IMR-90 (cell line): ENCODE data around the gene STIM1. TPM values are rescaled to one million over a fixed set of nuclear protein-coding genes. Genes with fewer than 3 reads are reported as not detected.

Source experiments
- ATAC-seq: fragments of 200-7000 bp; cut with Tn5 transposase; 2 replicates; pipeline ENCODE4 v1.9.1; 2020; ENCODE audit warnings: low read depth, mild to moderate bottlenecking, moderate library complexity
- BruUV-seq: library from RNA; stranded (reverse); fragments of 400-500 nt; replicated peaks from 2 replicates; lab custom pipeline; 2021; lab: Mats Ljungman, UMichigan
- CTCF ChIA-PET: fragments of 300-600 bp; formaldehyde crosslinking; extraction: SDS; loops from one replicate; lab custom pipeline; 2021; ENCODE audit warnings: antibody characterized with exemption; lab: Yijun Ruan, JAX
- POLR2A ChIA-PET: fragments of 300-600 bp; sonication (Branson Sonifier 250); formaldehyde crosslinking; loops from one replicate; lab custom pipeline; 2022; ENCODE audit warnings: antibody characterized with exemption; ENCODE audit not compliant: unreplicated experiment; lab: Charles Lee
- DNase-seq: peaks from one replicate; pipeline ENCODE4 v3.0.0; 2013
- H2AFZ ChIP-seq: replicated peaks from 2 replicates; pipeline ENCODE3; 2013; ENCODE audit warnings: low read length, mild to moderate bottlenecking; ENCODE audit not compliant: poor library complexity
- H2AK5ac ChIP-seq: 2 replicates; pipeline ENCODE4 v1.6.1; 2013; ENCODE audit warnings: low read depth, low read length, inconsistent platforms
- H2AK9ac ChIP-seq: replicated peaks from 2 replicates; pipeline ENCODE3; 2013; ENCODE audit warnings: mild to moderate bottlenecking, low read depth, low read length, moderate library complexity; ENCODE audit not compliant: poor library complexity
- H2BK120ac ChIP-seq: 2 replicates; pipeline ENCODE4 v1.6.1; 2013; ENCODE audit warnings: low read depth, low read length, inconsistent platforms
- H2BK15ac ChIP-seq: 3 replicates; pipeline ENCODE4 v1.6.1; 2013; ENCODE audit warnings: low read depth, low read length, inconsistent platforms
- H2BK20ac ChIP-seq: 2 replicates; pipeline ENCODE4 v1.6.1; 2013; ENCODE audit warnings: low read depth, mild to moderate bottlenecking, inconsistent platforms, low read length, moderate library complexity
- H2BK5ac ChIP-seq: 2 replicates; pipeline ENCODE4 v1.6.1; 2013; ENCODE audit warnings: mild to moderate bottlenecking, low read depth, low read length, inconsistent platforms; ENCODE audit not compliant: poor library complexity, severe bottlenecking
- H3K14ac ChIP-seq: replicated peaks from 2 replicates; pipeline ENCODE4 v1.6.1; 2013; ENCODE audit warnings: low read depth, low read length, inconsistent platforms
- H3K18ac ChIP-seq: 2 replicates; pipeline ENCODE4 v1.6.1; 2013; ENCODE audit warnings: low read depth, low read length, control low read depth
- H3K23ac ChIP-seq: 2 replicates; pipeline ENCODE4 v1.6.1; 2013; ENCODE audit warnings: low read depth, low read length, inconsistent platforms
- H3K27ac ChIP-seq: 2 replicates; pipeline ENCODE4 v1.5.1; 2013; ENCODE audit warnings: mild to moderate bottlenecking, control low read depth, low read length; ENCODE audit not compliant: insufficient read depth
- H3K27me3 ChIP-seq: 2 replicates; pipeline ENCODE4 v1.6.1; 2013; ENCODE audit warnings: low read length; ENCODE audit not compliant: control insufficient read depth, insufficient read depth
- H3K36me3 ChIP-seq: 2 replicates; pipeline ENCODE4 v1.6.1; 2013; ENCODE audit warnings: low read length, mixed read lengths; ENCODE audit not compliant: control insufficient read depth, insufficient read depth
- H3K4ac ChIP-seq: 2 replicates; pipeline ENCODE4 v1.6.1; 2013; ENCODE audit warnings: low read depth, low read length, inconsistent platforms
- H3K4me1 ChIP-seq: 2 replicates; pipeline ENCODE4 v1.6.1; 2013; ENCODE audit warnings: low read length, mixed read lengths; ENCODE audit not compliant: control insufficient read depth, insufficient read depth
- H3K4me2 ChIP-seq: 2 replicates; pipeline ENCODE4 v1.6.1; 2013; ENCODE audit warnings: low read depth, mild to moderate bottlenecking, control low read depth, low read length, moderate library complexity
- H3K4me3 ChIP-seq: 2 replicates; pipeline ENCODE4 v1.5.1; 2013; ENCODE audit warnings: low read depth, mild to moderate bottlenecking, control low read depth, low read length, moderate library complexity; ENCODE audit not compliant: insufficient read depth
- H3K56ac ChIP-seq: 2 replicates; pipeline ENCODE4 v1.6.1; 2013; ENCODE audit warnings: low read length, inconsistent platforms; ENCODE audit not compliant: insufficient read depth; ENCODE audit errors: extremely low read depth
- H3K79me1 ChIP-seq, 2 experiments: 2 replicates each; pipeline ENCODE4 v1.6.1; 2013; ENCODE audit warnings: low read length in 2 of 2, inconsistent platforms in 1 of 2, low read depth in 1 of 2
- H3K9ac ChIP-seq: 2 replicates; pipeline ENCODE4 v1.6.1; 2013; ENCODE audit warnings: low read depth, low read length, control low read depth
- H3K9me1 ChIP-seq: 2 replicates; pipeline ENCODE4 v1.6.1; 2013; ENCODE audit warnings: low read length, inconsistent platforms; ENCODE audit not compliant: insufficient read depth
- H3K9me3 ChIP-seq: 2 replicates; pipeline ENCODE4 v1.6.1; 2013; ENCODE audit warnings: low read length; ENCODE audit not compliant: control insufficient read depth, insufficient read depth
- H4K20me1 ChIP-seq: 2 replicates; pipeline ENCODE4 v1.6.1; 2013; ENCODE audit warnings: low read length, inconsistent platforms; ENCODE audit not compliant: insufficient read depth
- H4K5ac ChIP-seq: 2 replicates; pipeline ENCODE4 v1.6.1; 2013; ENCODE audit warnings: mild to moderate bottlenecking, low read depth, low read length, control low read depth
- H4K8ac ChIP-seq, 2 experiments: 2 replicates each; pipeline ENCODE4 v1.6.1; 2013; ENCODE audit warnings: low read depth in 2 of 2, low read length in 2 of 2, control low read depth in 1 of 2, inconsistent platforms in 1 of 2
- H4K91ac ChIP-seq: 2 replicates; pipeline ENCODE4 v1.6.1; 2013; ENCODE audit warnings: low read depth, low read length, inconsistent platforms; ENCODE audit not compliant: insufficient read depth
- BHLHE40 ChIP-seq: fragments of 150-350 bp; IDR thresholded peaks from 2 replicates; pipeline ENCODE4 v1.6.1; 2016; ENCODE audit warnings: mild to moderate bottlenecking, low read depth, low read length
- CHD1 ChIP-seq: IDR thresholded peaks from 2 replicates; pipeline ENCODE4 v1.6.1; 2012; ENCODE audit warnings: low read depth, low read length, improper control_type of control experiment
- ELK1 ChIP-seq: fragments of 150-350 bp; IDR thresholded peaks from 2 replicates; pipeline ENCODE4 v1.6.1; 2016; ENCODE audit warnings: low read depth, mild to moderate bottlenecking, low read length, moderate library complexity, borderline replicate concordance
- FOS ChIP-seq: fragments of 150-350 bp; IDR thresholded peaks from 2 replicates; pipeline ENCODE4 v1.6.1; 2016; ENCODE audit warnings: low read depth, low read length
- MAZ ChIP-seq: IDR thresholded peaks from 2 replicates; pipeline ENCODE4 v1.6.1; 2012; ENCODE audit warnings: low read depth, mild to moderate bottlenecking, low read length, improper control_type of control experiment, moderate library complexity, borderline replicate concordance
- MXI1 ChIP-seq: IDR thresholded peaks from 2 replicates; pipeline ENCODE4 v1.6.1; 2012; ENCODE audit warnings: low read depth, mild to moderate bottlenecking, low read length, moderate library complexity, borderline replicate concordance
- NFE2L2 ChIP-seq: fragments of 150-350 bp; IDR thresholded peaks from 2 replicates; pipeline ENCODE4 v1.6.1; 2016; ENCODE audit warnings: low read depth, mild to moderate bottlenecking, low read length
- RAD21 ChIP-seq: IDR thresholded peaks from 2 replicates; pipeline ENCODE4 v1.6.1; 2012; ENCODE audit warnings: low read length, improper control_type of control experiment
- RCOR1 ChIP-seq: IDR thresholded peaks from 2 replicates; pipeline ENCODE4 v1.6.1; 2012; ENCODE audit warnings: mild to moderate bottlenecking, low read length, improper control_type of control experiment; ENCODE audit not compliant: insufficient replicate concordance
- RFX5 ChIP-seq: IDR thresholded peaks from 2 replicates; pipeline ENCODE4 v1.8.0; 2012; ENCODE audit warnings: low read depth, mild to moderate bottlenecking, low read length, moderate library complexity
- USF2 ChIP-seq: fragments of 150-350 bp; IDR thresholded peaks from 2 replicates; pipeline ENCODE4 v1.6.1; 2017; ENCODE audit warnings: mild to moderate bottlenecking, antibody characterized with exemption, low read length, low read depth
- WGBS, 2 experiments: methylation state at CpG; one replicate each; pipeline versions ENCODE4 v1.1.5 to v1.1.7; 2013; ENCODE audit warnings: missing lambda C conversion rate in 2 of 2; ENCODE audit not compliant: insufficient read length in 1 of 2; ENCODE audit errors: extremely low coverage in 2 of 2; 5-methylcytosine and 5-hydroxymethylcytosine counted together
- dilution Hi-C: fragments of 300-500 bp; cut with HindIII; formaldehyde crosslinking; loops from one replicate; pipeline ENCODE4 v1.14.3; 2018; ENCODE audit warnings: low sequenced_read_pairs; ENCODE audit not compliant: unreplicated experiment
- in situ Hi-C: fragments of 300-500 bp; cut with MboI; formaldehyde crosslinking; loops from 3 replicates; pipeline ENCODE4 v1.14.3; 2019; ENCODE audit warnings: low sequenced_read_pairs, inconsistent platforms, mixed read lengths
- intact Hi-C: fragments of 100-400 bp; cut with micrococcal nuclease; formaldehyde crosslinking; loops from 2 replicates; pipeline ENCODE4 v1.10.0; 2022
- polyA plus RNA-seq, 3 experiments: library from polyadenylated mRNA; depleted of rRNA; stranded (reverse); fragments of >200 nt; gene quantifications; 2 replicates each; pipeline ENCODE4 v1.2.3, GENCODE V29; 2012; ENCODE audit warnings: low replicate concordance in 1 of 3
- total RNA-seq: library from RNA; depleted of rRNA; stranded (reverse); fragments of >200 nt; gene quantifications from 2 replicates; pipeline ENCODE4 v1.2.3, GENCODE V29; 2012

Gene STIM1
- total and polyA plus RNA-seq, 2 of the 4 experiments (the other 2 are of a cell fraction): 17.9 to 23.0 TPM

GRCh38 chr11:3969613-3970012 lies 114.1 kb downstream of the STIM1 start:
- H3K9me3 ChIP-seq: no peaks in the 10 kb centered on the region
- no peak overlapping the region for H4K91ac ChIP-seq
- no peak overlapping the region for H3K27ac ChIP-seq
- DNase-seq (no peak), ATAC-seq (no peak)
- BruUV-seq: no TSS peak
- intact Hi-C loops: no loop called here
- no peak overlapping the region for H2BK120ac ChIP-seq
- H4K20me1 ChIP-seq: no peaks in the 10 kb centered on the region
- no peaks in the 10 kb centered on the region for H3K27me3 ChIP-seq
- no peak overlapping the region for H3K9ac ChIP-seq
- dilution Hi-C loops: no loop called here
- POLR2A ChIA-PET: no interaction called here
- H3K18ac ChIP-seq: no peak overlapping the region
- H2BK20ac ChIP-seq: no peak overlapping the region
- no peak overlapping the region for H3K56ac ChIP-seq
- peaks cover 0 to 2% of the 10 kb centered on the region in 2 experiments; a peak in 2 of 4 replicates for H3K79me1 ChIP-seq
- H2AK9ac ChIP-seq: no peak overlapping the region
- H3K4me1 ChIP-seq: no peaks in the 10 kb centered on the region
- no peak overlapping the region for H3K23ac ChIP-seq
- H2BK5ac ChIP-seq: no peak overlapping the region
- H4K5ac ChIP-seq: no peak overlapping the region
- H3K9me1 ChIP-seq: no peaks in the 10 kb centered on the region
- H3K4me3 ChIP-seq: no peak overlapping the region
- H3K36me3 ChIP-seq: no peaks in the 10 kb centered on the region
- no peak overlapping the region for H3K4me2 ChIP-seq
- H3K4ac ChIP-seq: no peak overlapping the region
- no peak overlapping the region for H4K8ac ChIP-seq
- WGBS, 2 experiments: 86% methylated on average over 1 of the region's 1 CpG; no CpG with 5 or more reads in 1 of the 2 experiments
- H2AFZ ChIP-seq: no peak overlapping the region
- H2BK15ac ChIP-seq: no peak overlapping the region
- TF ChIP-seq ELK1 (no peak), USF2 (no peak), MAZ (no peak), BHLHE40 (no peak), RCOR1 (no peak), CHD1 (no peak), RAD21 (no peak), MXI1 (no peak), RFX5 (no peak), NFE2L2 (no peak), FOS (no peak)
- CTCF ChIA-PET: interaction anchor here (0.8 kb wide), 1 partner anchor 20 kb away, joined by 3 read pairs; no protein-coding TSS in a partner anchor
- in situ Hi-C loops: no loop called here
- no peak overlapping the region for H2AK5ac ChIP-seq
- no peak overlapping the region for H3K14ac ChIP-seq
